Measurements from ENCODE around the gene TM4SF4. TPM values are rescaled to one million over a fixed set of nuclear protein-coding genes. Genes with fewer than 3 reads are reported as not detected.

TM4SF4 gene
- polyA plus RNA-seq, 3 donors, result 0.08 TPM; not detected in 2

GRCh38 chr3:149435996-149436885 lies 38.3 kb upstream of the TM4SF4 start:
- Mint-ChIP-seq H3K36me3 (no peaks in the 10 kb centered on the region), H3K9me3 (peaks cover 0 to 6% (median 2%) of the 10 kb centered on the region in 7 donors), H3K4me3 (no peak overlapping the region), H3K27ac (peak overlapping the region in 2 of 7 donors; percentile 37 to 68), H3K4me1 (peaks cover 11% of the 10 kb centered on the region), H3K27me3 (ENCODE audit: low read depth in 3 of 3) (peaks cover 0 to 3% (median 0%) of the 10 kb centered on the region in 3 donors)
- no peaks in the 10 kb centered on the region for H3K27me3 ChIP-seq (ENCODE audit: control insufficient read depth in 2 of 2, insufficient read depth in 2 of 2, low read length in 2 of 2)
- no peak overlapping the region for H3K4me2 ChIP-seq (replicated peaks; ENCODE audit: extremely low read depth, low read length, poor library complexity, severe bottlenecking)
- no peaks in the 10 kb centered on the region for H3K36me3 ChIP-seq (replicated peaks in 1 of 2; ENCODE audit: control insufficient read depth in 1 of 2, insufficient read depth in 2 of 2, low read length in 2 of 2)
- intact Hi-C loops (cut with micrococcal nuclease), result no loop called here
- H3K4me1 ChIP-seq (ENCODE audit: control insufficient read depth in 1 of 2, insufficient read depth in 2 of 2, low read length in 2 of 2), result no peaks in the 10 kb centered on the region
- H2AFZ ChIP-seq (ENCODE audit: insufficient read depth, low read depth, low read length, poor library complexity, severe bottlenecking), result no peak overlapping the region
- H4K20me1 ChIP-seq (ENCODE audit: insufficient read depth, low read length), result no peaks in the 10 kb centered on the region
- H3K9me3 ChIP-seq (replicated peaks in 1 of 2; ENCODE audit: control insufficient read depth in 1 of 2, insufficient read depth in 1 of 2, low read length in 2 of 2), result peaks cover 3 to 5% of the 10 kb centered on the region in 2 donors
- no peak overlapping the region for H3K27ac ChIP-seq (ENCODE audit: low read depth in 1 of 2, low read length in 2 of 2)
- H3K79me2 ChIP-seq (ENCODE audit: insufficient read depth, low read length), result no peaks in the 10 kb centered on the region
- TF ChIP-seq CTCF (IDR thresholded peaks at IDR 0.05), result no peak
- DNase-seq, result peak; percentile 20 to 56 (median 38)
- no peak overlapping the region for H3K4me3 ChIP-seq (replicated peaks in 1 of 3; ENCODE audit: low read depth in 2 of 3, low read length in 3 of 3)
- 92% methylated on average over 5 of the region's 6 CpGs for WGBS (ENCODE audit: insufficient coverage)
- H3K9ac ChIP-seq (ENCODE audit: insufficient read depth, low read length, poor library complexity, severe bottlenecking), result no peak overlapping the region

- H3K9me3 Mint-ChIP-seq, result peaks cover 0 to 6% (median 2%) of the 10 kb centered on the region in 7 donors
- H3K36me3 Mint-ChIP-seq, result no peaks in the 10 kb centered on the region
Observed at GRCh38 chr3:149437286-149437685, 37.2 kb upstream of the TM4SF4 start.

More at GRCh38 chr3:149437286-149437685, 37.2 kb upstream of the TM4SF4 start:
- Histone ChIP-seq H3K4me3 (replicated peaks in 1 of 3; ENCODE audit: low read depth in 2 of 3, low read length in 3 of 3) (no peak overlapping the region), H3K4me2 (replicated peaks; ENCODE audit: extremely low read depth, low read length, poor library complexity, severe bottlenecking) (no peak overlapping the region), H3K9me3 (replicated peaks in 1 of 2; ENCODE audit: control insufficient read depth in 1 of 2, insufficient read depth in 1 of 2, low read length in 2 of 2) (peaks cover 3 to 5% of the 10 kb centered on the region in 2 donors), H3K27ac (ENCODE audit: low read depth in 1 of 2, low read length in 2 of 2) (no peak overlapping the region), H3K27me3 (ENCODE audit: control insufficient read depth in 2 of 2, insufficient read depth in 2 of 2, low read length in 2 of 2) (no peaks in the 10 kb centered on the region), H3K79me2 (ENCODE audit: insufficient read depth, low read length) (no peaks in the 10 kb centered on the region), H4K20me1 (ENCODE audit: insufficient read depth, low read length) (no peaks in the 10 kb centered on the region), H3K36me3 (replicated peaks in 1 of 2; ENCODE audit: control insufficient read depth in 1 of 2, insufficient read depth in 2 of 2, low read length in 2 of 2) (no peaks in the 10 kb centered on the region), H2AFZ (ENCODE audit: insufficient read depth, low read depth, low read length, poor library complexity, severe bottlenecking) (no peak overlapping the region), H3K4me1 (ENCODE audit: control insufficient read depth in 1 of 2, insufficient read depth in 2 of 2, low read length in 2 of 2) (peaks cover 0 to 5% of the 10 kb centered on the region in 2 donors), H3K9ac (ENCODE audit: insufficient read depth, low read length, poor library complexity, severe bottlenecking) (no peak overlapping the region)
- intact Hi-C loops (cut with micrococcal nuclease), result no loop called here
- Mint-ChIP-seq H3K4me1 (peaks cover 13% of the 10 kb centered on the region), H3K27ac (no peak overlapping the region), H3K4me3 (no peak overlapping the region), H3K27me3 (ENCODE audit: low read depth in 3 of 3) (peaks cover 0 to 3% (median 0%) of the 10 kb centered on the region in 3 donors)
- WGBS (ENCODE audit: insufficient coverage), result 80% methylated on average over 1 of the region's 3 CpGs
- no peak for TF ChIP-seq CTCF (IDR thresholded peaks at IDR 0.05)
- DNase-seq, result no peak
